SK-N-SH (cell line): ENCODE results near the gene HDAC4. TPM values are rescaled to one million over a fixed set of nuclear protein-coding genes. Genes with fewer than 3 reads are reported as not detected.

ENCODE experiments used
- CTCF ChIA-PET: fragments of 300-600, 350-600 bp; formaldehyde crosslinking; extraction: SDS; loops from one replicate; lab custom pipeline; 2021; lab: Yijun Ruan, JAX
- POLR2A ChIA-PET: fragments of 350-600 bp; sonication (Branson Sonifier 250); formaldehyde crosslinking; extraction: SDS; loops from one replicate; lab custom pipeline; 2020; ENCODE audit warnings: antibody characterized with exemption, inconsistent platforms; lab: Yijun Ruan, JAX
- DNase-seq: peaks from one replicate; pipeline ENCODE4 v3.0.0; 2012
- H2AFZ ChIP-seq: fragments of 200-600 bp; sonication (generic); 2 replicates; pipeline ENCODE4 v1.8.1; 2016; ENCODE audit warnings: antibody characterized with exemption, mild to moderate bottlenecking, low read depth
- H3F3A ChIP-seq: fragments of 200-600 bp; sonication (generic); replicated peaks from 2 replicates; pipeline ENCODE3; 2016; ENCODE audit warnings: antibody characterized with exemption, mild to moderate bottlenecking; ENCODE audit not compliant: insufficient read depth
- H3K27ac ChIP-seq, 2 experiments: fragments of 200-500 bp in 1 of 2; fragments of 200-600 bp in 1 of 2; sonication (Bioruptor generic) in 1 of 2; sonication (generic), shearing (Covaris generic) in 1 of 2; 2 replicates each; pipeline versions ENCODE4 v1.5.1 to v1.6.1; 2014 to 2016; ENCODE audit warnings: low read depth in 2 of 2, inconsistent platforms in 1 of 2, low read length in 1 of 2, mild to moderate bottlenecking in 1 of 2, mixed read lengths in 1 of 2
- H3K27me3 ChIP-seq: fragments of 200-600 bp; sonication (generic), shearing (Covaris generic); 2 replicates; pipeline ENCODE4 v1.6.1; 2016; ENCODE audit warnings: mixed run types; ENCODE audit not compliant: insufficient read depth
- H3K36me3 ChIP-seq, 2 experiments: fragments of 200-500 bp in 1 of 2; fragments of 200-600 bp in 1 of 2; sonication (Bioruptor generic) in 1 of 2; sonication (generic) in 1 of 2; replicated peaks in 1 of 2; 2 replicates each; pipeline versions ENCODE3 to v1.5.1; 2014 to 2016; ENCODE audit warnings: low read length in 1 of 2, mild to moderate bottlenecking in 1 of 2; ENCODE audit not compliant: insufficient read depth in 2 of 2, control insufficient read depth in 1 of 2
- H3K4me1 ChIP-seq, 2 experiments: fragments of 200-500 bp in 1 of 2; fragments of 200-600 bp in 1 of 2; sonication (Bioruptor generic) in 1 of 2; sonication (generic), shearing (Covaris generic) in 1 of 2; 2 replicates each; pipeline versions ENCODE4 v1.5.1 to v1.6.1; 2014 to 2016; ENCODE audit warnings: low read depth in 1 of 2, low read length in 1 of 2, mixed run types in 1 of 2; ENCODE audit not compliant: insufficient read depth in 2 of 2, control insufficient read depth in 1 of 2
- H3K4me2 ChIP-seq: fragments of 200-600 bp; sonication (generic), shearing (Covaris generic); 2 replicates; pipeline ENCODE4 v1.6.1; 2017; ENCODE audit warnings: mixed run types
- H3K4me3 ChIP-seq, 2 experiments: fragments of 200-500 bp in 1 of 2; fragments of 200-600 bp in 1 of 2; sonication (Bioruptor generic) in 1 of 2; sonication (generic), shearing (Covaris generic) in 1 of 2; 2 replicates each; pipeline versions ENCODE4 v1.5.1 to v1.8.1; 2014 to 2016; ENCODE audit warnings: low read depth in 2 of 2, inconsistent platforms in 1 of 2, low read length in 1 of 2, mild to moderate bottlenecking in 1 of 2, mixed read lengths in 1 of 2, moderate library complexity in 1 of 2
- H3K79me2 ChIP-seq: fragments of 200-600 bp; sonication (generic); 2 replicates; pipeline ENCODE4 v1.8.1; 2017; ENCODE audit warnings: mild to moderate bottlenecking; ENCODE audit not compliant: insufficient read depth
- H3K9ac ChIP-seq: fragments of 200-600 bp; sonication (generic); 2 replicates; pipeline ENCODE4 v1.6.1; 2017; ENCODE audit warnings: mixed run types
- H3K9me2 ChIP-seq: fragments of 200-600 bp; sonication (generic); 2 replicates; pipeline ENCODE4 v1.6.1; 2017; ENCODE audit warnings: mixed run types
- H3K9me3 ChIP-seq: fragments of 200-600 bp; sonication (generic); 2 replicates; pipeline ENCODE4 v1.6.1; 2017; ENCODE audit warnings: mixed run types, mild to moderate bottlenecking, moderate library complexity
- H4K20me1 ChIP-seq: fragments of 200-600 bp; sonication (generic); 2 replicates; pipeline ENCODE4 v1.6.1; 2017; ENCODE audit warnings: mild to moderate bottlenecking, mixed run types; ENCODE audit not compliant: insufficient read depth
- EZH2phosphoT487 ChIP-seq: fragments of 200-600 bp; sonication (generic); IDR thresholded peaks from 2 replicates; pipeline ENCODE4 v1.6.1; 2017; ENCODE audit warnings: low read depth, mixed run types, mild to moderate bottlenecking, antibody characterized with exemption, moderate library complexity, borderline replicate concordance
- FOSL2 ChIP-seq: IDR thresholded peaks from 2 replicates; pipeline ENCODE4 v1.4.0; 2012; ENCODE audit warnings: low read depth, mild to moderate bottlenecking, moderate library complexity, borderline replicate concordance
- GABPA ChIP-seq: IDR thresholded peaks from 2 replicates; pipeline ENCODE4 v1.4.0; 2012; ENCODE audit warnings: low read depth, mild to moderate bottlenecking
- GATA2 ChIP-seq: sonication (generic); formaldehyde crosslinking; IDR thresholded peaks from 2 replicates; pipeline ENCODE4 v1.5.0; 2020; ENCODE audit warnings: mild to moderate bottlenecking, missing genetic modification reagents
- MAX ChIP-seq: IDR thresholded peaks from 2 replicates; pipeline ENCODE4 v1.4.0; 2012; ENCODE audit warnings: low read depth
- MEF2A ChIP-seq: IDR thresholded peaks from 2 replicates; pipeline ENCODE4 v1.4.0; 2012; ENCODE audit warnings: low read depth, borderline replicate concordance
- MXI1 ChIP-seq: IDR thresholded peaks from 2 replicates; pipeline ENCODE4 v1.6.1; 2012; ENCODE audit warnings: mild to moderate bottlenecking, low read depth, low read length, improper control_type of control experiment
- NFIC ChIP-seq: IDR thresholded peaks from 2 replicates; pipeline ENCODE4 v1.4.0; 2012; ENCODE audit warnings: borderline replicate concordance
- PBX3 ChIP-seq: IDR thresholded peaks from 2 replicates; pipeline ENCODE4; 2012
- REST ChIP-seq: IDR thresholded peaks from 2 replicates; pipeline ENCODE4 v1.6.1; 2012; ENCODE audit warnings: mild to moderate bottlenecking, low read depth, low read length, moderate library complexity
- RXRA ChIP-seq: IDR thresholded peaks from 2 replicates; pipeline ENCODE4 v1.4.0; 2012; ENCODE audit warnings: low read depth, mild to moderate bottlenecking, borderline replicate concordance
- TCF12 ChIP-seq: IDR thresholded peaks from 2 replicates; pipeline ENCODE4 v1.4.0; 2012
- USF2 ChIP-seq: fragments of 150-350 bp; IDR thresholded peaks from 2 replicates; pipeline ENCODE4 v1.6.1; 2017; ENCODE audit warnings: antibody characterized with exemption, low read length, low read depth, borderline replicate concordance
- WGBS: methylation state at CpG from one replicate; pipeline ENCODE4 v1.1.6; 2017; ENCODE audit warnings: low lambda C conversion rate; 5-methylcytosine and 5-hydroxymethylcytosine counted together
- polyA plus RNA-seq, 3 experiments: library from polyadenylated mRNA; depleted of rRNA; stranded (reverse); fragments of >200 nt; gene quantifications; 2 replicates each; pipeline ENCODE4 v1.2.3, GENCODE V29; 2012

The HDAC4 gene
- polyA plus RNA-seq, 1 of the 3 experiments (the other 2 are of a cell fraction), result 5.5 TPM

- 94% methylated on average over 14 of the region's 20 CpGs for WGBS
Measured at GRCh38 chr2:239386001-239386670, 14.7 kb downstream of the HDAC4 start.

More at GRCh38 chr2:239386001-239386670, 14.7 kb downstream of the HDAC4 start:
- Histone ChIP-seq H3K79me2 (no peaks in the 10 kb centered on the region; the same call in 1 of the 2 replicates), H3K9me3 (no peaks in the 10 kb centered on the region), H2AFZ (no peak overlapping the region), H3K9me2 (no peaks in the 10 kb centered on the region), H3K4me1 (peaks cover 0 to 6% of the 10 kb centered on the region in 2 experiments; a peak in 1 of 4 replicates), H3K27me3 (no peaks in the 10 kb centered on the region), H3K9ac (no peak overlapping the region), H4K20me1 (no peaks in the 10 kb centered on the region), H3F3A (no peaks in the 10 kb centered on the region), H3K36me3 (no peaks in the 10 kb centered on the region), H3K4me3 (no peak overlapping the region), H3K27ac (no peak overlapping the region), H3K4me2 (no peak overlapping the region)
- TF ChIP-seq EZH2phosphoT487, result no peak
- TF ChIP-seq USF2, result no peak
- TF ChIP-seq MXI1, result no peak
- TF ChIP-seq FOSL2, result no peak
- TF ChIP-seq GABPA, result no peak
- TF ChIP-seq REST, result no peak
- no peak for TF ChIP-seq PBX3
- TF ChIP-seq GATA2 (CRISPR knock-in tag), result no peak
- TF ChIP-seq NFIC, result no peak
- no peak for TF ChIP-seq MAX
- no peak for TF ChIP-seq TCF12
- TF ChIP-seq MEF2A, result no peak
- TF ChIP-seq RXRA, result no peak
- CTCF ChIA-PET, result interaction anchor here (1.5 kb wide), 1 partner anchor 243 kb away, joined by 3 read pairs; no protein-coding TSS in a partner anchor
- POLR2A ChIA-PET, result no interaction called here
- DNase-seq, result no peak
